Activated CD4-positive, alpha-beta T cell treated with anti-CD3 and anti-CD28 coated beads for 24 hours (primary cell): Measurements from ENCODE around the gene CASTOR2.
"Not testable (repeated sequence)": the region's sequence is repeated elsewhere in the genome, so short reads cannot be mapped to it uniquely, and the experiment has no call there.

Experiments
- DNase-seq, 2 donors: peaks; one replicate each; pipeline ENCODE4 v3.0.0-alpha.2; 2020; ENCODE audit warnings: low read depth in 2 of 2

The CASTOR2 gene

GRCh38 chr7:74994869-74995543 is 30.5 kb downstream of the CASTOR2 start:
- DNase-seq: not testable (repeated sequence)

- not testable (repeated sequence) for DNase-seq
Observed at GRCh38 chr7:74996361-74996760, 31.9 kb downstream of the CASTOR2 start.

GRCh38 chr7:74997811-74998210 is 33.3 kb downstream of the CASTOR2 start:
- not testable (repeated sequence) for DNase-seq

- DNase-seq: not testable (repeated sequence)
Observed at GRCh38 chr7:75001356-75001755, 36.9 kb downstream of the CASTOR2 start.

- DNase-seq: no peak
Observed at GRCh38 chr7:75010036-75010435, 45.5 kb downstream of the CASTOR2 start.

- no peak for DNase-seq
Observed at GRCh38 chr7:75017832-75018231, 53.3 kb downstream of the CASTOR2 start.

- DNase-seq: no peak
Observed at GRCh38 chr7:75018570-75019364, 54.3 kb downstream of the CASTOR2 start.

- DNase-seq: no peak
Observed at GRCh38 chr7:75019800-75020199, 55.3 kb downstream of the CASTOR2 start.

- DNase-seq: no peak
Observed at GRCh38 chr7:75024922-75025321, 60.4 kb downstream of the CASTOR2 start.

GRCh38 chr7:75028299-75028698 is 63.8 kb downstream of the CASTOR2 start:
- DNase-seq: no peak

- no peak for DNase-seq
Observed at GRCh38 chr7:75033064-75033463, 68.6 kb downstream of the CASTOR2 start.

- no peak for DNase-seq
Observed at GRCh38 chr7:75033826-75034225, 69.3 kb downstream of the CASTOR2 start.

- no peak for DNase-seq
Observed at GRCh38 chr7:75038508-75038907, 74.0 kb downstream of the CASTOR2 start.

GRCh38 chr7:75039166-75039565 is 74.7 kb downstream of the CASTOR2 start:
- DNase-seq: no peak

GRCh38 chr7:75039709-75040108 is 75.2 kb downstream of the CASTOR2 start:
- no peak for DNase-seq

- no peak for DNase-seq
Observed at GRCh38 chr7:75040512-75040911, 76.0 kb downstream of the CASTOR2 start.

- no peak for DNase-seq
Observed at GRCh38 chr7:75042286-75042685, 77.8 kb downstream of the CASTOR2 start.

GRCh38 chr7:75042831-75043703 is 78.6 kb downstream of the CASTOR2 start:
- DNase-seq: no peak

- DNase-seq: no peak
Observed at GRCh38 chr7:75045881-75046280, 81.4 kb downstream of the CASTOR2 start.

GRCh38 chr7:75048435-75049379 is 84.2 kb downstream of the CASTOR2 start:
- DNase-seq: no peak

- no peak for DNase-seq
Observed at GRCh38 chr7:75049817-75050216, 85.3 kb downstream of the CASTOR2 start.
